ENCODE results near the gene ABCA13.

Gene ABCA13

GRCh38 chr7:48299580-48300169 is 128.4 kb downstream of the ABCA13 start:
- DNase-seq, result no peak

GRCh38 chr7:48300301-48300700 is 129.0 kb downstream of the ABCA13 start:
- no peak for DNase-seq

- no peak for DNase-seq
Measured at GRCh38 chr7:48301201-48301600, 129.9 kb downstream of the ABCA13 start.

- DNase-seq, result no peak
Measured at GRCh38 chr7:48304641-48305040, 133.4 kb downstream of the ABCA13 start.

GRCh38 chr7:48305661-48306060 is 134.4 kb downstream of the ABCA13 start:
- DNase-seq, result no peak

- no peak for DNase-seq
Measured at GRCh38 chr7:48307041-48307714, 135.9 kb downstream of the ABCA13 start.

- DNase-seq, result no peak
Measured at GRCh38 chr7:48309720-48310119, 138.5 kb downstream of the ABCA13 start.

- DNase-seq, result no peak
Measured at GRCh38 chr7:48311464-48312100, 140.3 kb downstream of the ABCA13 start.

- DNase-seq, result no peak
Measured at GRCh38 chr7:48312151-48312550, 140.9 kb downstream of the ABCA13 start.

GRCh38 chr7:48316768-48317167 is 145.5 kb downstream of the ABCA13 start:
- no peak for DNase-seq

GRCh38 chr7:48317360-48317759 is 146.1 kb downstream of the ABCA13 start:
- DNase-seq, result no peak

GRCh38 chr7:48321319-48322010 is 150.2 kb downstream of the ABCA13 start:
- no peak for DNase-seq

GRCh38 chr7:48337012-48337621 is 165.9 kb downstream of the ABCA13 start:
- DNase-seq, result no peak

- no peak for DNase-seq
Measured at GRCh38 chr7:48337781-48338180, 166.5 kb downstream of the ABCA13 start.

GRCh38 chr7:48347230-48347825 is 176.1 kb downstream of the ABCA13 start:
- no peak for DNase-seq

GRCh38 chr7:48350515-48350914 is 179.3 kb downstream of the ABCA13 start:
- no peak for DNase-seq

GRCh38 chr7:48351900-48352299 is 180.6 kb downstream of the ABCA13 start:
- no peak for DNase-seq

GRCh38 chr7:48355346-48355745 is 184.1 kb downstream of the ABCA13 start:
- DNase-seq, result no peak

GRCh38 chr7:48360574-48360973 is 189.3 kb downstream of the ABCA13 start:
- no peak for DNase-seq

- DNase-seq, result no peak
Measured at GRCh38 chr7:48363174-48363573, 191.9 kb downstream of the ABCA13 start.

GRCh38 chr7:48365010-48365409 is 193.8 kb downstream of the ABCA13 start:
- DNase-seq, result no peak

- DNase-seq, result no peak
Measured at GRCh38 chr7:48366096-48366495, 194.8 kb downstream of the ABCA13 start.

- DNase-seq, result no peak
Measured at GRCh38 chr7:48376263-48376662, 205.0 kb downstream of the ABCA13 start.
